Heart left ventricle (tissue), 13 donors: ENCODE data around the gene HMGCL.

Experiments
- POLR2A ChIP-seq, 2 donors: fragments of 450-650 bp; IDR thresholded peaks; one replicate each; pipeline ENCODE4 v1.6.1; 2017; ENCODE audit warnings: antibody characterized with exemption in 2 of 2, mild to moderate bottlenecking in 2 of 2, moderate library complexity in 2 of 2
- TF ChIP-seq, protein P1 (sequence below), 12 donors: fragments of 200-600 bp; sonication (generic) in 4 of 12; IDR thresholded peaks; one replicate each; pipeline versions ENCODE4 v1.5.0 to v1.8.0; 2018 to 2022; ENCODE audit warnings: antibody characterized with exemption in 12 of 12, mild to moderate bottlenecking in 5 of 12
- donor health status: ischemic (EF 13 %, LVEDD 7.1; RV severe dilation, severe dysfunction).
- donor health status: DM: no; HTN: yes; CAD: no.
- donor health status: DM: no; HTN: no; CAD: no.
- donor health status: ischemic (EF 25% LVEDD 6.9; RV normal size, moderate dysfunction).
- donor health status: ischemic (EF 25% LVEDD 5.7; RV mildly dilated, moderate dysfunction).
- donor health status: ischemic (EF 35%, LVEDD 5.7; RV mildly dilated, moderate dysfunction).
- donor health status: nonischemic (EF 11% LVEDD 7.7; RV severe dilation, severe dysfunction).
- donor health status: DM: yes; HTN: yes; CAD: no.
- donor health status: PGD.
- donor health status: ischemic (EF 29% LVEDD 5.4; RV normal size, mild dysfunction).
- donor health status: nonischemic (EF 23%, LVEDD 6.1; RV moderate dilation, normal function).

DNA sequence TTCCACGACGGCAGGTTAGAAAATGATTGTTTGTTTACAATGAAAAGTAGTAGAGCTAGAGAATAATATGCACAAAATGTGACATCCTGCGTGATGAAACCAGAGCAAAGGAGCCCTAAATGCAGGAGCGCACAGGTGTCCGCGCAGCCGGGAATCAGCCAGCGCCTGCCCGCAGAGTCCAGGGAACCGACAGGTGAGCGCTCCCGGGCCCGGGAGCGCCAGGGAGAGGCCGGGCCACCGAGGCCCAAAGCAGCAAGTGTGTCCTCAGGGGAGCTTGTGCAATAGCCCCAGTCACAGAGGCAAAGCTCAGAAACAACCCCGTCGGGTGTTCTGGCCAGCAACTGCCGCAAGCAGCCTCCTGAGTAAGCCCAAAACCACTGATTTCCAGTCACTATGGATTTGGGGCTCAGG, 23.9 kb downstream of the HMGCL start:
- TF ChIP-seq POLR2A (IDR thresholded peaks at IDR 0.05): no peak
- TF ChIP-seq, protein P1, sequence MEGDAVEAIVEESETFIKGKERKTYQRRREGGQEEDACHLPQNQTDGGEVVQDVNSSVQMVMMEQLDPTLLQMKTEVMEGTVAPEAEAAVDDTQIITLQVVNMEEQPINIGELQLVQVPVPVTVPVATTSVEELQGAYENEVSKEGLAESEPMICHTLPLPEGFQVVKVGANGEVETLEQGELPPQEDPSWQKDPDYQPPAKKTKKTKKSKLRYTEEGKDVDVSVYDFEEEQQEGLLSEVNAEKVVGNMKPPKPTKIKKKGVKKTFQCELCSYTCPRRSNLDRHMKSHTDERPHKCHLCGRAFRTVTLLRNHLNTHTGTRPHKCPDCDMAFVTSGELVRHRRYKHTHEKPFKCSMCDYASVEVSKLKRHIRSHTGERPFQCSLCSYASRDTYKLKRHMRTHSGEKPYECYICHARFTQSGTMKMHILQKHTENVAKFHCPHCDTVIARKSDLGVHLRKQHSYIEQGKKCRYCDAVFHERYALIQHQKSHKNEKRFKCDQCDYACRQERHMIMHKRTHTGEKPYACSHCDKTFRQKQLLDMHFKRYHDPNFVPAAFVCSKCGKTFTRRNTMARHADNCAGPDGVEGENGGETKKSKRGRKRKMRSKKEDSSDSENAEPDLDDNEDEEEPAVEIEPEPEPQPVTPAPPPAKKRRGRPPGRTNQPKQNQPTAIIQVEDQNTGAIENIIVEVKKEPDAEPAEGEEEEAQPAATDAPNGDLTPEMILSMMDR (IDR thresholded peaks at IDR 0.05): no peak
